Uterus (tissue), 4 donors: ENCODE results near the gene WDR35. TPM values are rescaled to one million over a fixed set of nuclear protein-coding genes. Genes with fewer than 3 reads are reported as not detected.
A peak's percentile ranks its signal among the peaks of the same experiment; 100 is the strongest.

Source experiments
- DNase-seq, 2 donors: peaks; one replicate each; pipeline ENCODE4 v3.0.0-alpha.2; 2019 to 2020
- H3K27ac ChIP-seq, 2 donors: fragments of 200-600 bp; sonication (generic); 1 replicate in 1 of 2; 2 replicates in 1 of 2; pipeline ENCODE4 v1.5.1; 2016 to 2018
- H3K27me3 ChIP-seq, 2 donors: fragments of 200-600 bp; sonication (generic); one replicate each; pipeline ENCODE4 v1.5.1; 2018 to 2019; ENCODE audit warnings: control low read depth in 1 of 2
- H3K36me3 ChIP-seq, 2 donors: fragments of 200-600 bp; sonication (generic); one replicate each; pipeline ENCODE4 v1.5.1; 2019; ENCODE audit warnings: control low read depth in 1 of 2
- H3K4me1 ChIP-seq, 2 donors: fragments of 200-600 bp; sonication (generic); one replicate each; pipeline ENCODE4 v1.5.1; 2018 to 2019; ENCODE audit warnings: control low read depth in 1 of 2
- H3K4me3 ChIP-seq, 2 donors: fragments of 200-600 bp; sonication (generic); 1 replicate in 1 of 2; 2 replicates in 1 of 2; pipeline ENCODE4 v1.5.1; 2018 to 2019; ENCODE audit warnings: mild to moderate bottlenecking in 1 of 2
- H3K9me3 ChIP-seq, 2 donors: fragments of 200-600 bp; sonication (generic); one replicate each; pipeline ENCODE4 v1.5.1; 2019; ENCODE audit warnings: control low read depth in 1 of 2
- CTCF ChIP-seq, 4 experiments: fragments of 200-600 bp in 2 of 4; fragments of 450-650 bp in 2 of 4; sonication (generic) in 2 of 4; IDR thresholded peaks; one replicate each; pipeline ENCODE4 v1.5.1; 2016 to 2019; ENCODE audit warnings: antibody characterized with exemption in 4 of 4, mild to moderate bottlenecking in 2 of 4, moderate library complexity in 1 of 4
- POLR2A ChIP-seq, 2 donors: fragments of 450-650 bp; IDR thresholded peaks; one replicate each; pipeline ENCODE4 v1.6.1; 2016; ENCODE audit warnings: antibody characterized with exemption in 2 of 2, mild to moderate bottlenecking in 1 of 2, moderate library complexity in 1 of 2
- intact Hi-C: fragments of 100-400 bp; cut with DNase I; formaldehyde crosslinking; loops from one replicate; pipeline ENCODE4 v1.15.1; 2023; ENCODE audit warnings: low total_unique reads
- total RNA-seq, 4 donors: library from RNA; depleted of rRNA in 3 of 4; stranded (reverse); fragments of >200 nt in 3 of 4; gene quantifications; one replicate each; pipeline versions ENCODE4 v1.1.0 to v1.2.4, GENCODE V29; 2014 to 2023
- donor health status: DM: yes; HTN: yes; CAD: no.

Gene WDR35
- total RNA-seq, 4 donors from 2014 or later = 7.1 to 45.0 (median 20.7) TPM

GRCh38 chr2:19900931-19901441, 88.9 kb downstream of the WDR35 start:
- Histone ChIP-seq H3K9me3 (no peaks in the 10 kb centered on the region), H3K27me3 (no peaks in the 10 kb centered on the region), H3K36me3 (no peaks in the 10 kb centered on the region), H3K4me3 (peak overlapping the region; percentile 88 to 94), H3K27ac (peak overlapping the region; percentile 95 to 96), H3K4me1 (peaks cover 0 to 5% of the 10 kb centered on the region in 2 donors)
- no peak for DNase-seq
- TF ChIP-seq CTCF (IDR thresholded peaks at IDR 0.05) = no peak
- TF ChIP-seq POLR2A (IDR thresholded peaks at IDR 0.05) = no peak
- intact Hi-C loops = no loop called here

GRCh38 chr2:19899985-19900930, 89.6 kb downstream of the WDR35 start:
- no peaks in the 10 kb centered on the region for H3K27me3 ChIP-seq
- intact Hi-C loops = no loop called here
- H3K9me3 ChIP-seq = no peaks in the 10 kb centered on the region
- H3K36me3 ChIP-seq = no peaks in the 10 kb centered on the region
- peaks cover 0 to 5% of the 10 kb centered on the region in 2 donors for H3K4me1 ChIP-seq
- peak overlapping the region; percentile 88 to 94 for H3K4me3 ChIP-seq
- H3K27ac ChIP-seq = peak overlapping the region; percentile 95 to 96
- DNase-seq = no peak
- no peak for TF ChIP-seq POLR2A (IDR thresholded peaks at IDR 0.05)
- no peak for TF ChIP-seq CTCF (IDR thresholded peaks at IDR 0.05)

DNA sequence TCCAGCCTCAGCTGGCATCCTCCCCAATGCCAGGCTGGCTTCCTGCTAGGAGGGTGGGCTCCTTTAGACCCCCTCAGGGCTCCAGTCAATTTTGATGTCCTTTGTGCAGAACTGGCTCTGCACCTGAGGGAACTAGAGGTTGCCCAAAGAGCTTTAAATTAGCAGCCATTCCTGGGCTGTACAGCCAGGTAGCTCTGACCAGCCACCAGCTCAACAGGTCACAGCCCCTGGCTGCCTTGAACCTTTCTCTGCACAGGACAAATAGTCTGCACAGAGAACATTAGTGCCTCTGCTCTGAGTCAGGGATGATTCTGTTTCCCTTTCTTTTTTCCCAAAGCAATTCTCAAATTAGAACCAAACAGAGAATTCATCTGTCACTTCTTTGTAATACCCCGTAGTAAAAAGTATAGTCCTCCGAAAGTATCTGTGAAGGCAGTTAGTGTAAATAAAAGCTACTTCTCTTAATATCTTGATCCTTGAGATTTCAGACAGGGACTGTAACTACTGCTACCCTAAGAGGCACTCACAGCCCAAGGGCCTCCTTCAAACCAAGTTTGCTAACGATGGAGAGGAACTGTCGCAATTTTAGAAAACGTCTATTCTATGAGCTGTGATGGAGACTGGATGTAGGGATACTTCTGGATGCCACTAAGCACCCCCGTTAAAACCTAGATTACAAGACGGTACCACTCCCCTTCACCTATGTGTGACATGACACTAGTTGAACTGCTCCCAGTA, 91.1 kb downstream of the WDR35 start:
- TF ChIP-seq CTCF (IDR thresholded peaks at IDR 0.05) (no peak), POLR2A (IDR thresholded peaks at IDR 0.05) (no peak)
- H3K4me1 ChIP-seq = peaks cover 0 to 5% of the 10 kb centered on the region in 2 donors

GRCh38 chr2:19897623-19898245, 92.2 kb downstream of the WDR35 start:
- Histone ChIP-seq H3K9me3 (no peaks in the 10 kb centered on the region), H3K4me1 (peaks cover 0 to 5% of the 10 kb centered on the region in 2 donors), H3K27me3 (no peaks in the 10 kb centered on the region), H3K4me3 (no peak overlapping the region), H3K36me3 (no peaks in the 10 kb centered on the region), H3K27ac (no peak overlapping the region)
- DNase-seq = no peak
- intact Hi-C loops = no loop called here
- TF ChIP-seq CTCF (IDR thresholded peaks at IDR 0.05) = no peak
- TF ChIP-seq POLR2A (IDR thresholded peaks at IDR 0.05) = no peak

More for the DNA sequence above, 91.1 kb downstream of the WDR35 start:
- no peak overlapping the region for H3K4me3 ChIP-seq
- intact Hi-C loops = no loop called here
- no peaks in the 10 kb centered on the region for H3K36me3 ChIP-seq
- no peak for DNase-seq
- H3K9me3 ChIP-seq = no peaks in the 10 kb centered on the region
- no peaks in the 10 kb centered on the region for H3K27me3 ChIP-seq
- no peak overlapping the region for H3K27ac ChIP-seq
